Measurements from ENCODE around the gene MRPL43. TPM values are rescaled to one million over a fixed set of nuclear protein-coding genes. Genes with fewer than 3 reads are reported as not detected.

The MRPL43 gene
- total and polyA plus RNA-seq, 4 donors: 33.6 to 124 (median 95.2) TPM

- Histone ChIP-seq H3K27ac (ENCODE audit: low read depth, low read length) (no peak overlapping the region), H3K36me3 (ENCODE audit: control insufficient read depth, insufficient read depth, low read length) (peaks cover 69% of the 10 kb centered on the region), H3K4me1 (ENCODE audit: control insufficient read depth, insufficient read depth, low read length) (peaks cover 30% of the 10 kb centered on the region), H3K9me3 (ENCODE audit: control insufficient read depth, insufficient read depth, low read length) (no peaks in the 10 kb centered on the region), H3K27me3 (ENCODE audit: control insufficient read depth, insufficient read depth, low read length) (no peaks in the 10 kb centered on the region), H3K4me3 (ENCODE audit: low read depth, low read length) (no peak overlapping the region)
- DNase-seq (ENCODE audit: low read depth in 4 of 6, low spot score in 6 of 6): no peak
- WGBS (ENCODE audit: insufficient coverage): 100% methylated on average over 1 of the region's 5 CpGs
Measured at GRCh38 chr10:100985336-100985735, 2.0 kb downstream of the MRPL43 start.

- H3K36me3 ChIP-seq (ENCODE audit: control insufficient read depth, insufficient read depth, low read length): peaks cover 74% of the 10 kb centered on the region
- no peak overlapping the region for H3K27ac ChIP-seq (ENCODE audit: low read depth, low read length)
- H3K9me3 ChIP-seq (ENCODE audit: control insufficient read depth, insufficient read depth, low read length): no peaks in the 10 kb centered on the region
- H3K27me3 ChIP-seq (ENCODE audit: control insufficient read depth, insufficient read depth, low read length): no peaks in the 10 kb centered on the region
- H3K4me1 ChIP-seq (ENCODE audit: control insufficient read depth, insufficient read depth, low read length): peaks cover 30% of the 10 kb centered on the region
- no peak overlapping the region for H3K4me3 ChIP-seq (ENCODE audit: low read depth, low read length)
- 96% methylated on average over 2 of the region's 2 CpGs for WGBS (ENCODE audit: insufficient coverage)
- DNase-seq (ENCODE audit: low read depth in 4 of 6, low spot score in 6 of 6): no peak
Measured at GRCh38 chr10:100984672-100985177, 2.6 kb downstream of the MRPL43 start.

GRCh38 chr10:100983868-100984671 is 3.2 kb downstream of the MRPL43 start:
- peaks cover 74% of the 10 kb centered on the region for H3K36me3 ChIP-seq (ENCODE audit: control insufficient read depth, insufficient read depth, low read length)
- no peak for DNase-seq (ENCODE audit: low read depth in 4 of 6, low spot score in 6 of 6)

GRCh38 chr10:100982916-100983830 is 4.1 kb downstream of the MRPL43 start:
- H3K36me3 ChIP-seq (ENCODE audit: control insufficient read depth, insufficient read depth, low read length): peaks cover 78% of the 10 kb centered on the region

More at GRCh38 chr10:100983868-100984671, 3.2 kb downstream of the MRPL43 start:
- H3K27ac ChIP-seq (ENCODE audit: low read depth, low read length): no peak overlapping the region
- no peaks in the 10 kb centered on the region for H3K27me3 ChIP-seq (ENCODE audit: control insufficient read depth, insufficient read depth, low read length)
- H3K4me1 ChIP-seq (ENCODE audit: control insufficient read depth, insufficient read depth, low read length): peaks cover 30% of the 10 kb centered on the region
- no peak overlapping the region for H3K4me3 ChIP-seq (ENCODE audit: low read depth, low read length)
- no peaks in the 10 kb centered on the region for H3K9me3 ChIP-seq (ENCODE audit: control insufficient read depth, insufficient read depth, low read length)
- 83% methylated on average over 11 of the region's 13 CpGs for WGBS (ENCODE audit: insufficient coverage)

GRCh38 chr10:100981178-100981772 is 6.0 kb downstream of the MRPL43 start:
- H3K4me1 ChIP-seq (ENCODE audit: control insufficient read depth, insufficient read depth, low read length): peaks cover 4% of the 10 kb centered on the region
- WGBS (ENCODE audit: insufficient coverage): 100% methylated on average over 2 of the region's 5 CpGs
- DNase-seq (ENCODE audit: low read depth in 4 of 6, low spot score in 6 of 6): no peak
- H3K27me3 ChIP-seq (ENCODE audit: control insufficient read depth, insufficient read depth, low read length): no peaks in the 10 kb centered on the region
- no peak overlapping the region for H3K27ac ChIP-seq (ENCODE audit: low read depth, low read length)
- H3K9me3 ChIP-seq (ENCODE audit: control insufficient read depth, insufficient read depth, low read length): no peaks in the 10 kb centered on the region
- H3K4me3 ChIP-seq (ENCODE audit: low read depth, low read length): no peak overlapping the region
- H3K36me3 ChIP-seq (ENCODE audit: control insufficient read depth, insufficient read depth, low read length): peaks cover 79% of the 10 kb centered on the region

More at GRCh38 chr10:100982916-100983830, 4.1 kb downstream of the MRPL43 start:
- H3K4me1 ChIP-seq (ENCODE audit: control insufficient read depth, insufficient read depth, low read length): peaks cover 21% of the 10 kb centered on the region
- no peak overlapping the region for H3K4me3 ChIP-seq (ENCODE audit: low read depth, low read length)
- WGBS (ENCODE audit: insufficient coverage): 93% methylated on average over 14 of the region's 24 CpGs
- no peaks in the 10 kb centered on the region for H3K27me3 ChIP-seq (ENCODE audit: control insufficient read depth, insufficient read depth, low read length)
- no peak overlapping the region for H3K27ac ChIP-seq (ENCODE audit: low read depth, low read length)
- DNase-seq (ENCODE audit: low read depth in 4 of 6, low spot score in 6 of 6): no peak
- no peaks in the 10 kb centered on the region for H3K9me3 ChIP-seq (ENCODE audit: control insufficient read depth, insufficient read depth, low read length)

- H3K4me3 ChIP-seq (ENCODE audit: low read depth, low read length): no peak overlapping the region
- H3K27ac ChIP-seq (ENCODE audit: low read depth, low read length): no peak overlapping the region
- no peaks in the 10 kb centered on the region for H3K27me3 ChIP-seq (ENCODE audit: control insufficient read depth, insufficient read depth, low read length)
- H3K36me3 ChIP-seq (ENCODE audit: control insufficient read depth, insufficient read depth, low read length): peaks cover 77% of the 10 kb centered on the region
- no peaks in the 10 kb centered on the region for H3K9me3 ChIP-seq (ENCODE audit: control insufficient read depth, insufficient read depth, low read length)
- H3K4me1 ChIP-seq (ENCODE audit: control insufficient read depth, insufficient read depth, low read length): peaks cover under 1% of the 10 kb centered on the region
- no peak for DNase-seq (ENCODE audit: low read depth in 4 of 6, low spot score in 6 of 6)
- WGBS (ENCODE audit: insufficient coverage): 96% methylated on average over 7 of the region's 7 CpGs
Measured at GRCh38 chr10:100980711-100981110, 6.6 kb downstream of the MRPL43 start.

GRCh38 chr10:100980311-100980710 is 7.0 kb downstream of the MRPL43 start:
- H3K4me1 ChIP-seq (ENCODE audit: control insufficient read depth, insufficient read depth, low read length): no peaks in the 10 kb centered on the region
- H3K36me3 ChIP-seq (ENCODE audit: control insufficient read depth, insufficient read depth, low read length): peaks cover 75% of the 10 kb centered on the region
- no peak overlapping the region for H3K4me3 ChIP-seq (ENCODE audit: low read depth, low read length)
- no peaks in the 10 kb centered on the region for H3K27me3 ChIP-seq (ENCODE audit: control insufficient read depth, insufficient read depth, low read length)
- no peak for DNase-seq (ENCODE audit: low read depth in 4 of 6, low spot score in 6 of 6)
- no peaks in the 10 kb centered on the region for H3K9me3 ChIP-seq (ENCODE audit: control insufficient read depth, insufficient read depth, low read length)
- 100% methylated on average over 2 of the region's 2 CpGs for WGBS (ENCODE audit: insufficient coverage)
- H3K27ac ChIP-seq (ENCODE audit: low read depth, low read length): no peak overlapping the region

GRCh38 chr10:100979791-100980272 is 7.5 kb downstream of the MRPL43 start:
- 94% methylated on average over 16 of the region's 16 CpGs for WGBS (ENCODE audit: insufficient coverage)
- H3K9me3 ChIP-seq (ENCODE audit: control insufficient read depth, insufficient read depth, low read length): no peaks in the 10 kb centered on the region
- no peak for DNase-seq (ENCODE audit: low read depth in 4 of 6, low spot score in 6 of 6)
- H3K4me3 ChIP-seq (ENCODE audit: low read depth, low read length): no peak overlapping the region
- H3K36me3 ChIP-seq (ENCODE audit: control insufficient read depth, insufficient read depth, low read length): peaks cover 70% of the 10 kb centered on the region
- H3K4me1 ChIP-seq (ENCODE audit: control insufficient read depth, insufficient read depth, low read length): no peaks in the 10 kb centered on the region
- no peaks in the 10 kb centered on the region for H3K27me3 ChIP-seq (ENCODE audit: control insufficient read depth, insufficient read depth, low read length)
- no peak overlapping the region for H3K27ac ChIP-seq (ENCODE audit: low read depth, low read length)

GRCh38 chr10:100978901-100979195 is 8.4 kb downstream of the MRPL43 start:
- H3K27me3 ChIP-seq (ENCODE audit: control insufficient read depth, insufficient read depth, low read length): no peaks in the 10 kb centered on the region
- WGBS (ENCODE audit: insufficient coverage): 91% methylated on average over 5 of the region's 10 CpGs
- no peak overlapping the region for H3K27ac ChIP-seq (ENCODE audit: low read depth, low read length)
- no peak for DNase-seq (ENCODE audit: low read depth in 4 of 6, low spot score in 6 of 6)
- H3K36me3 ChIP-seq (ENCODE audit: control insufficient read depth, insufficient read depth, low read length): peaks cover 65% of the 10 kb centered on the region
- no peak overlapping the region for H3K4me3 ChIP-seq (ENCODE audit: low read depth, low read length)
- H3K9me3 ChIP-seq (ENCODE audit: control insufficient read depth, insufficient read depth, low read length): no peaks in the 10 kb centered on the region
- no peaks in the 10 kb centered on the region for H3K4me1 ChIP-seq (ENCODE audit: control insufficient read depth, insufficient read depth, low read length)

Measured in spinal cord (tissue), 10 donors.